ENCODE measurements around the gene PHC2.

DNA sequence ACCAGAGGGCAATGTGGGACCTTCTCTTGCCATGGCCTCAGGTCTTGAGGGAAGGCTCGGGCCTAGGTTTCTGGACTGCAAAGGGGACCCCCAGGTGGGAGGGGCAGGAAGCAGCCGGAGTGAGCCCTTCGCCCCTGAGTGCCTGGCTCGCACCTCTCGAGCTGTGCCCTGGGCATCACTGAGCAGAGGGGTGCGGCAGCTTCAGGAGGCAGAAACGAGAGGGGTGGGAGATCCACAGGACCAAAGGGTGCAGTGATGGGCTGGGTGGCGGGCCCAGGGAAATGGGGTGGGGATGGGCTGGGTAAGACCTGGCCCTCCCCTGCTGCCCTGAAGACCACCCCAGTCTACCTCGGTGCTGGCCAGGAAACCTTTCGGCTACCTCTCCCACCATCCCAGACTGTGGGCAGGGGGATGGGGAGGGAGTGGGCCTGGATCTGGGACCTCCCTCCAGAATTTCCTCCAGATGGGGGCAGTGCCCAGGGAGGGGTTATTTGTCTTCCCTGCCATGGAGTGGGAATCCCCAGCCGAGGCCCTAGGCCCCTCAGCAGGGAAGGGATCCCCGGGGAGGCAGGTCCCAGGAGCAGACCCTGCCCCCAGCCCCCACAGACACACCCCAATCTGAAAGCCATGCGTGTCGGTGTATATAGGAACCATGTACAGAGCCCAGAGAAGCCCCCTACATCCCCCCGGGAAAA is 131.3 kb downstream of the PHC2 start:
- TF ChIP-seq CTCF (optimal IDR thresholded peaks at IDR 0.05 in 1 of 3, IDR thresholded peaks at IDR 0.05 in 1 of 3, conservative IDR thresholded peaks at IDR 0.05 in 1 of 3; ENCODE audit: extremely low read depth in 1 of 3, insufficient read depth in 2 of 3, low read length in 3 of 3) (no peak), EZH2 (IDR thresholded peaks at IDR 0.05; ENCODE audit: low read length) (no peak)
